Gastrocnemius medialis (tissue), 4 donors: Measurements from ENCODE around the gene SEC14L3. TPM values are rescaled to one million over a fixed set of nuclear protein-coding genes. Genes with fewer than 3 reads are reported as not detected.

Experiments used
- ATAC-seq, 2 donors: fragments of 150-250 bp; one replicate each; pipeline ENCODE4 v1.9.1; 2016
- DNase-seq, 2 donors: peaks; one replicate each; pipeline ENCODE4 v3.0.0-alpha.2; 2019
- H3K27ac ChIP-seq, 4 donors: fragments of 200-600 bp; sonication (generic); 1 replicate in 1 of 4; 2 replicates in 3 of 4; pipeline ENCODE4 v1.5.1; 2016 to 2018; ENCODE audit warnings: mild to moderate bottlenecking in 2 of 4, moderate library complexity in 1 of 4
- H3K27me3 ChIP-seq, 3 donors: fragments of 200-600 bp; sonication (generic) in 2 of 3; 1 replicate in 1 of 3; 2 replicates in 2 of 3; pipeline versions ENCODE4 v1.5.1 to v1.6.0; 2016 to 2019; ENCODE audit warnings: mild to moderate bottlenecking in 1 of 3, moderate library complexity in 1 of 3
- H3K36me3 ChIP-seq, 2 donors: fragments of 200-600 bp; sonication (generic) in 1 of 2; one replicate each; pipeline ENCODE4 v1.5.1; 2017 to 2018
- H3K4me1 ChIP-seq, 2 donors: fragments of 200-600 bp; sonication (generic) in 1 of 2; one replicate each; pipeline ENCODE4 v1.5.1; 2016 to 2017; ENCODE audit warnings: mild to moderate bottlenecking in 2 of 2
- H3K4me3 ChIP-seq, 4 donors: fragments of 200-600 bp; sonication (generic) in 3 of 4; 1 replicate in 1 of 4; 2 replicates in 3 of 4; pipeline ENCODE4 v1.5.1; 2016 to 2019; ENCODE audit warnings: mild to moderate bottlenecking in 2 of 4
- H3K9me3 ChIP-seq, 3 donors: fragments of 200-600 bp; sonication (generic) in 2 of 3; 1 replicate in 1 of 3; 2 replicates in 2 of 3; pipeline ENCODE4 v1.5.1; 2016 to 2019
- CTCF ChIP-seq, 5 experiments: fragments of 450-650 bp in 3 of 5; fragments of 200-600 bp in 2 of 5; sonication (generic) in 2 of 5; IDR thresholded peaks in 4 of 5; conservative IDR thresholded peaks in 1 of 5; 1 replicate in 4 of 5; 2 replicates in 1 of 5; pipeline ENCODE4 v1.5.1; 2016 to 2019; ENCODE audit warnings: antibody characterized with exemption in 5 of 5, mild to moderate bottlenecking in 3 of 5, moderate library complexity in 3 of 5
- POLR2A ChIP-seq, 2 donors: fragments of 450-650 bp; IDR thresholded peaks; one replicate each; pipeline ENCODE4 v1.6.1; 2017; ENCODE audit warnings: antibody characterized with exemption in 2 of 2, mild to moderate bottlenecking in 2 of 2, moderate library complexity in 2 of 2
- in situ Hi-C, 4 donors: fragments of 200-750 bp; cut with MboI; loops; one replicate each; pipeline versions ENCODE4 v1.15.0 to v1.8.0; 2017; ENCODE audit warnings: low sequenced_read_pairs in 4 of 4
- intact Hi-C: fragments of 100-400 bp; cut with DNase I; formaldehyde crosslinking; loops from one replicate; pipeline ENCODE4 v1.15.1; 2023; ENCODE audit warnings: low total_unique reads
- total RNA-seq, 4 donors: library from RNA; depleted of rRNA; stranded (reverse); fragments of >200 nt; gene quantifications; one replicate each; pipeline versions ENCODE4 v1.1.0 to v1.2.3, GENCODE V29; 2016

SEC14L3 gene
- total RNA-seq, 4 donors from 2014 or later: not detected

- TF ChIP-seq CTCF (IDR thresholded peaks at IDR 0.05 in 4 of 5, conservative IDR thresholded peaks at IDR 0.05 in 1 of 5): peak; percentile 63 to 97 (median 89)
- no peak for TF ChIP-seq POLR2A (IDR thresholded peaks at IDR 0.05)
- ATAC-seq (peak; percentile 58 to 73), DNase-seq (peak; percentile 9 to 44)
- in situ Hi-C loops (loop anchor here in 1 of 4 donors (10.0 kb wide), 1 partner anchor 91 kb away; the partner anchor contains the start of gene SEC14L2), intact Hi-C loops (loop anchor here (1.0 to 10.0 kb wide), 2 partner anchors 94 to 201 kb away; partner anchors contain the start of gene CASTOR1)
- Histone ChIP-seq H3K27ac (no peak overlapping the region), H3K36me3 (no peaks in the 10 kb centered on the region), H3K9me3 (no peaks in the 10 kb centered on the region), H3K4me3 (no peak overlapping the region), H3K27me3 (peaks cover 0 to 2% (median 0%) of the 10 kb centered on the region in 3 donors), H3K4me1 (no peaks in the 10 kb centered on the region)
Measured at GRCh38 chr22:30485362-30485988, 13.7 kb upstream of the SEC14L3 start.

- H3K4me1 ChIP-seq: no peaks in the 10 kb centered on the region
- intact Hi-C loops: loop anchor here (5.0 to 10.0 kb wide), 2 partner anchors 36 to 198 kb away; partner anchors contain the start of gene CASTOR1
Measured at GRCh38 chr22:30483169-30483568, 11.4 kb upstream of the SEC14L3 start.

GRCh38 chr22:30481711-30482110, 9.9 kb upstream of the SEC14L3 start:
- no peaks in the 10 kb centered on the region for H3K9me3 ChIP-seq
- no peaks in the 10 kb centered on the region for H3K27me3 ChIP-seq
- DNase-seq: no peak
- H3K4me3 ChIP-seq: no peak overlapping the region
- intact Hi-C loops: loop anchor here (5.0 to 10.0 kb wide), 2 partner anchors 34 to 197 kb away; partner anchors contain the start of gene CASTOR1
- ATAC-seq: no peak
- H3K27ac ChIP-seq: no peak overlapping the region
- H3K4me1 ChIP-seq: no peaks in the 10 kb centered on the region
- TF ChIP-seq POLR2A (IDR thresholded peaks at IDR 0.05): no peak
- TF ChIP-seq CTCF (IDR thresholded peaks at IDR 0.05 in 4 of 5, conservative IDR thresholded peaks at IDR 0.05 in 1 of 5): no peak
- H3K36me3 ChIP-seq: no peaks in the 10 kb centered on the region
- in situ Hi-C loops: loop anchor here in 3 of 4 donors (5.0 to 10.0 kb wide), 2 partner anchors 87 to 89 kb away; partner anchors contain the start of gene SEC14L2 (in 1 of the 3)

More at GRCh38 chr22:30483169-30483568, 11.4 kb upstream of the SEC14L3 start:
- H3K27me3 ChIP-seq: no peaks in the 10 kb centered on the region
- ATAC-seq (no peak), DNase-seq (no peak)
- no peaks in the 10 kb centered on the region for H3K36me3 ChIP-seq
- H3K27ac ChIP-seq: no peak overlapping the region
- in situ Hi-C loops: loop anchor here in 3 of 4 donors (5.0 to 10.0 kb wide), 2 partner anchors 88 to 91 kb away; partner anchors contain the start of gene SEC14L2 (in 1 of the 3)
- no peak overlapping the region for H3K4me3 ChIP-seq
- H3K9me3 ChIP-seq: no peaks in the 10 kb centered on the region
- no peak for TF ChIP-seq POLR2A (IDR thresholded peaks at IDR 0.05)

GRCh38 chr22:30479981-30480380, 8.2 kb upstream of the SEC14L3 start:
- intact Hi-C loops: loop anchor here (5.0 to 10.0 kb wide), 2 partner anchors 33 to 195 kb away; partner anchors contain the start of gene CASTOR1
- in situ Hi-C loops: loop anchor here in 3 of 4 donors (5.0 to 10.0 kb wide), 2 partner anchors 85 to 88 kb away; partner anchors contain the start of gene SEC14L2 (in 1 of the 3)

More at GRCh38 chr22:30479981-30480380, 8.2 kb upstream of the SEC14L3 start:
- TF ChIP-seq POLR2A (IDR thresholded peaks at IDR 0.05) (no peak), CTCF (IDR thresholded peaks at IDR 0.05 in 4 of 5, conservative IDR thresholded peaks at IDR 0.05 in 1 of 5) (no peak)
- Histone ChIP-seq H3K36me3 (no peaks in the 10 kb centered on the region), H3K4me1 (no peaks in the 10 kb centered on the region), H3K27me3 (no peaks in the 10 kb centered on the region), H3K9me3 (no peaks in the 10 kb centered on the region), H3K27ac (no peak overlapping the region), H3K4me3 (no peak overlapping the region)
- DNase-seq: no peak
- no peak for ATAC-seq
